GM18526 (cell line): ENCODE results near the gene PLAGL2.

ENCODE experiments used
- POLR2A ChIP-seq: IDR thresholded peaks from 3 replicates; pipeline ENCODE4 v1.6.1; 2011; ENCODE audit not compliant: insufficient read length; ENCODE audit errors: extremely low read depth

Gene PLAGL2

GRCh38 chr20:32195581-32195980, 12.0 kb downstream of the PLAGL2 start:
- no peak for TF ChIP-seq POLR2A

- no peak for TF ChIP-seq POLR2A
Observed at GRCh38 chr20:32193996-32194395, 13.5 kb downstream of the PLAGL2 start.

GRCh38 chr20:32192698-32193097, 14.8 kb downstream of the PLAGL2 start:
- no peak for TF ChIP-seq POLR2A

- TF ChIP-seq POLR2A = no peak
Observed at GRCh38 chr20:32191873-32192272, 15.7 kb downstream of the PLAGL2 start.

- TF ChIP-seq POLR2A = no peak
Observed at GRCh38 chr20:32191422-32191821, 16.1 kb downstream of the PLAGL2 start.

- TF ChIP-seq POLR2A = no peak
Observed at GRCh38 chr20:32190616-32191415, 16.7 kb downstream of the PLAGL2 start.

GRCh38 chr20:32189691-32190615, 17.6 kb downstream of the PLAGL2 start:
- TF ChIP-seq POLR2A = no peak

GRCh38 chr20:32189123-32189410, 18.5 kb downstream of the PLAGL2 start:
- no peak for TF ChIP-seq POLR2A

GRCh38 chr20:32188376-32189122, 19.0 kb downstream of the PLAGL2 start:
- TF ChIP-seq POLR2A = no peak

- TF ChIP-seq POLR2A = no peak
Observed at GRCh38 chr20:32186506-32186905, 21.0 kb downstream of the PLAGL2 start.

- no peak for TF ChIP-seq POLR2A
Observed at GRCh38 chr20:32184961-32185603, 22.5 kb downstream of the PLAGL2 start.

GRCh38 chr20:32183947-32184635, 23.5 kb downstream of the PLAGL2 start:
- no peak for TF ChIP-seq POLR2A

GRCh38 chr20:32181606-32182005, 25.9 kb downstream of the PLAGL2 start:
- TF ChIP-seq POLR2A = no peak

GRCh38 chr20:32179934-32180333, 27.6 kb downstream of the PLAGL2 start:
- no peak for TF ChIP-seq POLR2A
